ENCODE results near the gene CEP135.
"Not testable (repeated sequence)": the region's sequence is repeated elsewhere in the genome, so short reads cannot be mapped to it uniquely, and the experiment has no call there.

Gene CEP135

GRCh38 chr4:55948726-55949481, at the start of gene CEP135:
CEP135 (plus strand) TSS chr4:55948945; CDS start chr4:55952131, 3,186 bp downstream.
- peak; percentile 94 for DNase-seq (ENCODE audit: low read depth)

DNA sequence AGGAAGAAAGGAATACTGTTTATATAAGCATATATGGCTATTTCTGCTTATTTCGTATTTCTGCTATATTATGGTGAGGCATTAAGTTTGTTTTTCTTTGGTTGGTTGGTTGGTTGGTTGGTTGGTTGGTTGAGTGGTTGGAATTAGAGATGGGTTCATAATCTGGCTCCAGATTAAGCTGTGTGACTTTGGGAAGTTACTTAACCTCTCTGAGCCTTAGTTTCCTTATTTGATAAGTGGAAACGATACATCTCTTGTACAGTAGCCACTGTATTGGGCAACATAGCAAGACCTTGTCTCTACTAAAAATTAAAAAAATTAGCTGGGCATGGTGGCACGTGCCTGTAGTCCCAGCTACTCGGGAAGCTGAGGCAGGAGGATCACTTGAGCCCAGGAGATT, 46.1 kb upstream of the CEP135 start:
- no peak for DNase-seq (ENCODE audit: low read depth)

DNA sequence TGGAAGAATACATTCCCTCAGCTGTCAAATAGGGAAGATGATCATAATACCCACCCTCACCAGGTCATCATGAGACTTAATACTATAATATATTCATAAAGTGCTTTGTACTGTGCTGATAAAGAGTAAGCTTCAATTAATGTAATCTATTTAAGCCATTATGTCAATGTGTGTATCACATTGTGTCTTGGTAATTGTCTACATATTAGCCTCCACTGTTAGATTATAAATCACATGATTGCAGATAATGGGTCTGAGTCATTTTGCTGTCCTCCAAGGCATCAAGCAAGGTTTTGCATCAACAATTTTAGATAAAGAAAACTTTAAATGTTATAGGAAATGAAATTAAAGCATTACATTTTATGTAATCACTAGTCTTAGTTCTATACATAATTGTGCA, 45.2 kb upstream of the CEP135 start:
- DNase-seq (ENCODE audit: low read depth) = no peak

GRCh38 chr4:55904576-55904975, 44.2 kb upstream of the CEP135 start:
- DNase-seq (ENCODE audit: low read depth) = peak; percentile 12

DNA sequence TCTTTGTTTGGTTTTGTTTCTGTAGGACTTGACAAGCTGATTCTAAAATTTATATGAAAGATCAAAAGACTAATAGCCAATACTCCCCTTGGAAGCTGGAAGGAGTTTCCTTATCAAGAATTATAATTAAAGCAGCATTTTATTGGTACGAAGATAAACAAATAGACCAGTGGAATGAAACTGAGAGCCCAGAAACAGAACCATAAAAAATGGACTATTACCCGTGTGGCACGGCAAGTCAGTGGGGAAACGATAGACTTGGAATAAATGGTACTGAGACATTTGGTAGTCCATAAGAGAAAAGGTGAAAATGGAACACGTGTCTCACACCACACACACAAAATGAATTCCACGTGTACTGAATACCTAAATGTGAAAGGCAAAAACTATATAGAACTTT, 42.4 kb upstream of the CEP135 start:
- DNase-seq (ENCODE audit: low read depth) = no peak

- DNase-seq (ENCODE audit: low read depth) = peak; percentile 35
Observed at GRCh38 chr4:55906989-55907388, 41.8 kb upstream of the CEP135 start.

GRCh38 chr4:55907469-55907868, 41.3 kb upstream of the CEP135 start:
- no peak for DNase-seq (ENCODE audit: low read depth)

DNA sequence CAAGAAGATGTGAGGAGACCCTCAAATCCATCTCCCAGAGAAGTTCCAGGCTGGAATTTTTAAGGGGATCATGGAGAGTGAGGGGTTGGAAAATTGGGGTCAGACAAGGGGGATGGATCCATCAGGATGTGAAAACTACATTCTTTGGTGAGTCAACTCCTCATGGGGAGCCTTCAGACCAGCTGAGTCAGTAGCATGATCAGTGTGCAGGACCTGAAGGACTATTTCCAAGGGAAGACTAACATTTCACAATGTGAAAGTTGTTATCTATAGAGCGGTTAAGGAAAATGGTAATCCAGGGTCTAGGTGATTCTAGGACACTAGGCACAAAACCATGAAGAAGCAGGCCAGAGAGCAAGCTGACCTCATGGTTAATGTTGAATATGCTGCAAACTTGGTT, 38.6 kb upstream of the CEP135 start:
- DNase-seq (ENCODE audit: low read depth) = peak; percentile 53

DNA sequence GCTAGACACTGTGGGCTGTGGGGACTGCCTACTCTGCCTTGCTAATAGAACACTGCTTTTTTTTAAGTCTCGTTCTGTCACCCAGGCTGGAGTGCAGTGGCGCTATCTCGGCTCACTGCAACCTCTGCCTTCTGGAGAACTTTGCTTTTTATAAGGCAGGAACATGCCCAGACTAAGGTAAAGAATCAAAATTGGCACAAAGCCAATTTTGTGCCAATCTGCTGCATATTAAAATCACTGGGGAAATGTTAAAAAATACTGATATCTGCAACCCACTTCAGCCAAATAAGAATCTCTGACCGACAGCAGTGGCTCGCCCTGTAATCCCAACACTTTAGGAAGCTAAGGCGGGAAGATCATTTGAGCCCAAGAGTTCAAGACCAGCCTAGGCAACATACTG, 36.5 kb upstream of the CEP135 start:
- DNase-seq (ENCODE audit: low read depth) = no peak

GRCh38 chr4:55920571-55920970, 28.2 kb upstream of the CEP135 start:
- DNase-seq (ENCODE audit: low read depth) = peak; percentile 26

DNA sequence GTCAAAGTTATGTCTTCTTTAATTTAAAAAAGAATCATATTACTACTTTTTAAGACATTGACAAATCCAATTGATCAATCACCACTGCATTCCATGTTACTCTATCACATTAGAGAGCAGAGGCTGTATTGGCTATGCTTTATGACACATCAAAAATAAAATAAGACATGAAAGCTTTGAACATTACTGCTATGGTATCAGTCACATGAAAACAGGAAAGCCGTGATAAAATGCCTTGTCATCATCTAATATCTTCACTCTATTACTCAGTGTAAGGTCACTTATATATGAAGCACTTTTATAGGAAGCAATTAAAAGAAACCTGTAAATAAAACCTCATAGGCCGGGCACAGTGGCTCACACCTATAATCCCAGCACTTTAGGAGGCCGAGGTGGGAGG, 27.7 kb upstream of the CEP135 start:
- DNase-seq (ENCODE audit: low read depth) = no peak

DNA sequence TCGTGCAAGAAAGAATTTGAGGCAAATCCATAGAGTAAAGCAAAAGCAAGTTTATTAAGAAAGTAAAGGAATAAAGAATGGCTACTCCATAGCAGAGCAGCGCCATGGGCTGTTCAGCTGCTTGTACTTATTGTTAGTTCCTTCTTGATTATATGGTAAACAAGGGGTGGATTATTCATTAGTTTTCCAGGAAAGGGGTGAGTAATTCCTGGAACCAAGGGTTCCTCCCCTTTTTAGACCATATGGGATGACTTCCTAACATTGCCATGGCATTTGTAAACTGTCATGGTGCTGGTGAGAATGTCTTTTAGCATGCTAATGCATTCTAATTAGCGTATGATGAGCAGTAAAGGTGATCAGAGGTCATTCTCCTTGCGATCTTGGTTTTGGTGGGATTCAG, 23.5 kb upstream of the CEP135 start:
- peak; percentile 29 for DNase-seq (ENCODE audit: low read depth)

DNA sequence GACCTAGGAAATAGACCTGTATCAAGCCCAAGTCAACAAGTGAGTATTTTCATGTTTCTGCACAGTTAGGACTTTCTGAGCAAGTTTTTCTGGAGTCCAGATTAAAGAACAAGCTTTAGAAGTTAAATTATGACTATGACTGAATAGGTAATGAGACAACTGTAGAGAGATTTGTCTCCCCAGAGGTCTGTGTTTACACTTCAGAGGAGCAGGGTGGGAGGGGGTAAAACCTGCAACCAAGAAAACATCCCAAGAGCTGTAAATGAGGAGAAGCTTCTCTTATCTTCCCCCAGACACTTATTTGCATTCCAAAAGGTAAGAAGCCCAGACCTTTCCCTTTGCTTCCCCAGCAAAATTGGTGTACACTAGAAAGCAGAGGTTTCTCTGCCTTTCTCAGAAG, 22.1 kb upstream of the CEP135 start:
- DNase-seq (ENCODE audit: low read depth) = no peak

DNA sequence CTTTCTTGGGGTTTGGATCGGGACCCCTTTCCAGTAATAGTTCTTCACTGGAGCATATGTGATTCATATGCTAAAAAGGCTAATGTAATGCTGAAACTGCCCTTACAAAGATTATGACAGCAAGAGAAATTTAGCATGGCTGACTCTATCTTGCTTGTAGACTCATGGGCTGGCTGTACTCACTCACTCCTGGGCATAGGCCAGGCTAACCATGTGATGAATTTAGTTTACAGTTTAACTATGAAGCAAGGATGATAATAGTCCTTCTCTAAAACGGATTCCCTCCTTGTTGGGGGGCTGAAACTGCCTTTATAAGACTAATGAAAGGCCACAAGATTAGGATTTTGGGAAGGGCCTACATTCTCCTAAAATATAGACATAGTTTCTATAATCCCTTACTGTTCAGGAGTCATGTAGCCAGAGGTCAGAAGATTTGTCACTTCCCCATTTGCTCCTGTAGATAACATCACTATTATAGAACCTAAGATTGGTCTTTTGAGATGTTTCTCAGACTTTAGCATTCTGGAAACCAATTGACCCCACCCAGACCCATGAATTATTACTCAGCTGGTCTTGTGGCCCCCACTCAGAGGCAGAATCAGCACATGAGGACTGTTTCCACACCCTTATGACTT, 20.8 kb upstream of the CEP135 start:
- no peak for DNase-seq (ENCODE audit: low read depth)

DNA sequence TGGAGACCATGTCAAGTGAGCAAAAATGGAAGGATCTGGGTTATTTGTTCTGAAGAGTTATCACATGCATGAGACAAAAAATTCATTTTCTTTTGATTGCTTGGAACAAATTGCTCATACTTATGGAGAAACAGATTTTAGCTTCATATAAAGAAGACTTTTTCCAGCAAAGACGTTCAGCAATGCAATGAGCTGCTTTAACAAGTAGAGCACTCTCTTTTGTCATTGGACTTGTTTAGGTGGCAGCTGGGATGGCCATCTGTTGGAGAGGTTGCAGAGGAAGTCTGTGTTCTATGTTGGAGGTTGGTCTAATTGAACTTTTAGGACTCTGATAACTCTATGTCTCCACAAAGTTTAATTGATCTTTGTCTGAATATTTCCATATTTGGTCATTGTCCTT, 19.9 kb upstream of the CEP135 start:
- DNase-seq (ENCODE audit: low read depth) = no peak

DNA sequence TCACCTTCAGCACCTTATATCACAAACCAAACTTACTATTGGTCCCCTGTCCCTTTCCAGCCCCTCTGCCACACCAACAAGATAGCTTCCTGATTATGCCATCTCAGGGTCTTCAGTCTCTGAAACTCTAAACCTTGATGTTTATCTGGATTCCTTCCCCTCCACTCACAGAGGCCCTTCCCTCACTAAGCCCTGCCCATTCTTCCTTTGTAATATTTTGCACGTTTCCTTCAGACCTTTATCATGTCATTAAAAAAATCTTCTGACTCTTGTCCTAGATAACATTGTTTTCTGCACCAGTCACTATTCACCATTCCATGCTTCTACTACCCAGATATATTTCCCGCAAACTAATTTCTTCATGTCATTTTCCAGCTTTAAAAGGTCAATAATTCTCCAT, 17.7 kb upstream of the CEP135 start:
- DNase-seq (ENCODE audit: low read depth) = no peak

DNA sequence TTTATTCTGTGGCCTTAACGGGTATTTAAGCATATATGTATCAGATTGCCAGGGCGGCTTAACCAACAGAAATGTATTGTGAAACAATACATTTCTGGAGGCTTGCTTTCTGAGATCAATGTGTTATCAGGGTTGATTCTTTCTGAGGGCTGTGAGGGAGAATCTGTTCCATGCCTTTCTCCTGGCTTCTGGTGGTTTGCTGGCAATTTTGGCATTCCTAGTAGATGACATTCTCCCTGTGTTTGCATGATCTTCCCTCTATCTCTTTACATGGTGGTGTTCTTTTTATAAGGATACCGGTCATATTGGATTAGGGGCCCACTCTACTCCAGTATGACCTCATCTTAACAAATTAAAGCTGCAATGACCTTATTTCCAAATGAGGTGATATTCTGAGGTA, 16.9 kb upstream of the CEP135 start:
- DNase-seq (ENCODE audit: low read depth) = peak; percentile 86

- no peak for DNase-seq (ENCODE audit: low read depth)
Observed at GRCh38 chr4:55932511-55932910, 16.2 kb upstream of the CEP135 start.

DNA sequence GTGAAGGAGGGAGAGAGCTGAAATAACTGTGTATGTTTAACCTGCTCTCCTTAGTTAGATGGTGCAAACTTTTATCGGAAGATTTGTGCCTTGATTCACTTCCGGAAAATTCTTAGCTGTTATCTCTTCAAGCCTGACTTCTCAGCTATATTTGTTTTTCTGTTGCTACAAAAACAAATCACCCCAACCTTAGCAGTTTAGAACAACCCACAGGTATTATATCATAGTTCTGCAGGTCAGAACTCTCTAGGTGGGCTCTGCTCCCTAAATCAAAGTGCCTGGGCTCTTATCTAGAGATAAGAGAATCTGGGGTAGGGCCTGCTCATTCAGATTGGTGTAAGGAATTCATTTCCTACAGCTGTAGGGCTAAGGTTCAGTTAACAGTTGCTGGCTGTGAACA, 15.1 kb upstream of the CEP135 start:
- DNase-seq (ENCODE audit: low read depth) = no peak

DNA sequence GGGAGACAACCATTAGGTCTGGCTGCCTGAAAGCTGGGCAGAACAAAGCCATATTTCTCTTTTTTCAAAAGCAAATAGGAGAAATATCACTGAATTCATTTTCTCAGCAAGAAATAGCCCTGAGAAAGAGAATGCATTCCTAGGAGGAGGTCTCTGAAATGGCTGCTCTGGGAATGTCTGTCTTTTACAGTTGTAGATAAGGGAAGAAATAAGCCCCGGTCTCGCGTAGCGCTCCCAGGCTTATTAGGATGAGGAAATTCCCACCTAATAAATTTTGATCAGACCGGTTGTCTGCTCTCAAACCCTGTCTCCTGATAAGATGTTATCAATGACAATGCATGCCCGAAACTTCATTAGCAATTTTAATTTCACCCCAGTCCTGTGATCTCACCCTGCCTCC, 12.8 kb upstream of the CEP135 start:
- not testable (repeated sequence) for DNase-seq (ENCODE audit: low read depth)

- DNase-seq (ENCODE audit: low read depth) = no peak
Observed at GRCh38 chr4:55938481-55938880, 10.3 kb upstream of the CEP135 start.

DNA sequence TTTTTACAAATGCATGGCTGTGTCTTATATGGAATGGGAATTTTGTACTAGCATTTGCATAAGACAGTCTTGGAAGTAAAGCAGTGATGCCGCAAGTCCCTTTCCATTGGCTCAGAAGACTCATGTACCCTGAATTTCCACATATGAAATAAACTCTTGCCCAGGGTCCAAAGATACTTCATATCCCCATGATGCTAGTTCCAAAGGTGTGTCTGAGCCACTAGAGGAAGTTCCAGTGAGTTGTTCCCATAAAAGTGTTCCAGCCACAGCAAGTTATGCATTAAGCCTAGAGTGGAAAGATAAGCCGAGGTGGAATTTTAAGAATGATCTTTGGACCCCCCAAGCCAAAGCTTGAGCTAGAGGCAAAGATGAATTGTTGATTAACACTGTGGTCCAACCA, 9.3 kb upstream of the CEP135 start:
- no peak for DNase-seq (ENCODE audit: low read depth)

- no peak for DNase-seq (ENCODE audit: low read depth)
Observed at GRCh38 chr4:55941881-55942396, 6.8 kb upstream of the CEP135 start.
